ENCODE data around the gene BATF.

- TF ChIP-seq CTCF (IDR thresholded peaks at IDR 0.05) (no peak), POLR2A (IDR thresholded peaks at IDR 0.05) (no peak)
Measured at GRCh38 chr14:75487155-75487671, 35.1 kb upstream of the BATF start.

All from uterus (tissue), 2 donors.